Measurements from ENCODE around the gene SEPTIN8.

Gene SEPTIN8

GRCh38 chr5:132779961-132780360, 2.9 kb upstream of the SEPTIN8 start:
- no peak for DNase-seq

GRCh38 chr5:132778856-132779255, 1.8 kb upstream of the SEPTIN8 start:
- DNase-seq: no peak

- no peak for DNase-seq
These were observed 1.1 kb upstream of the SEPTIN8 start for GRCh38 chr5:132778129-132778528.

- DNase-seq: no peak
These were observed 166 bp downstream of the SEPTIN8 start for GRCh38 chr5:132776938-132777208.

GRCh38 chr5:132776131-132776937, 705 bp downstream of the SEPTIN8 start:
- peak; percentile 12 for DNase-seq

- DNase-seq: no peak
These were observed 1.5 kb downstream of the SEPTIN8 start for GRCh38 chr5:132775476-132775961.

GRCh38 chr5:132774896-132775295, 2.1 kb downstream of the SEPTIN8 start:
- peak; percentile 12 for DNase-seq

- no peak for DNase-seq
These were observed 2.6 kb downstream of the SEPTIN8 start for GRCh38 chr5:132774406-132774805.

- DNase-seq: no peak
These were observed 3.3 kb downstream of the SEPTIN8 start for GRCh38 chr5:132773601-132774355.

- no peak for DNase-seq
These were observed 3.9 kb downstream of the SEPTIN8 start for GRCh38 chr5:132773114-132773513.

GRCh38 chr5:132772291-132773070, 4.6 kb downstream of the SEPTIN8 start:
- no peak for DNase-seq

- peak; percentile 4 for DNase-seq
These were observed 5.5 kb downstream of the SEPTIN8 start for GRCh38 chr5:132771503-132771998.

GRCh38 chr5:132770476-132771159, 6.4 kb downstream of the SEPTIN8 start:
- peak; percentile 4 for DNase-seq

- no peak for DNase-seq
These were observed 8.6 kb downstream of the SEPTIN8 start for GRCh38 chr5:132768485-132768868.

GRCh38 chr5:132767150-132767549, 9.9 kb downstream of the SEPTIN8 start:
- DNase-seq: no peak

- DNase-seq: no peak
These were observed 10.3 kb downstream of the SEPTIN8 start for GRCh38 chr5:132766806-132767055.

GRCh38 chr5:132766020-132766805, 10.8 kb downstream of the SEPTIN8 start:
- DNase-seq: no peak

GRCh38 chr5:132765311-132766019, 11.6 kb downstream of the SEPTIN8 start:
- DNase-seq: no peak

- DNase-seq: no peak
These were observed 12.3 kb downstream of the SEPTIN8 start for GRCh38 chr5:132764671-132765238.

- no peak for DNase-seq
These were observed 13.0 kb downstream of the SEPTIN8 start for GRCh38 chr5:132764051-132764450.

Measured in CD4-positive, alpha-beta T cell treated with Interleukin-15 for 1 hour (primary cell).